Measurements from ENCODE around the gene LPP.

The LPP gene

GRCh38 chr3:188259596-188259995 lies 105.6 kb downstream of the LPP start:
- H3F3A ChIP-seq (ENCODE audit: control insufficient read depth, insufficient read depth) = no peaks in the 10 kb centered on the region
- no peaks in the 10 kb centered on the region for H4K20me1 ChIP-seq (ENCODE audit: control insufficient read depth, insufficient read depth, low read depth, low read length)
- peaks cover 26% of the 10 kb centered on the region for H3K36me3 ChIP-seq (ENCODE audit: control insufficient read depth, low read length)
- H3K79me2 ChIP-seq (ENCODE audit: control insufficient read depth, low read length) = peaks cover 84% of the 10 kb centered on the region
- H3K27ac ChIP-seq (ENCODE audit: low read depth, low read length) = no peak overlapping the region
- no peaks in the 10 kb centered on the region for H3K27me3 ChIP-seq (ENCODE audit: control insufficient read depth, low read length)
- H3K9me2 ChIP-seq (replicated peaks; ENCODE audit: control insufficient read depth, low read length) = no peaks in the 10 kb centered on the region
- no peaks in the 10 kb centered on the region for H3K9me3 ChIP-seq (ENCODE audit: control insufficient read depth, insufficient read depth, low read length)
- H3K4me3 ChIP-seq (ENCODE audit: low read length) = no peak overlapping the region
- H3K4me1 ChIP-seq (ENCODE audit: control insufficient read depth, low read length) = peaks cover 32% of the 10 kb centered on the region
- TF ChIP-seq, protein P1, sequence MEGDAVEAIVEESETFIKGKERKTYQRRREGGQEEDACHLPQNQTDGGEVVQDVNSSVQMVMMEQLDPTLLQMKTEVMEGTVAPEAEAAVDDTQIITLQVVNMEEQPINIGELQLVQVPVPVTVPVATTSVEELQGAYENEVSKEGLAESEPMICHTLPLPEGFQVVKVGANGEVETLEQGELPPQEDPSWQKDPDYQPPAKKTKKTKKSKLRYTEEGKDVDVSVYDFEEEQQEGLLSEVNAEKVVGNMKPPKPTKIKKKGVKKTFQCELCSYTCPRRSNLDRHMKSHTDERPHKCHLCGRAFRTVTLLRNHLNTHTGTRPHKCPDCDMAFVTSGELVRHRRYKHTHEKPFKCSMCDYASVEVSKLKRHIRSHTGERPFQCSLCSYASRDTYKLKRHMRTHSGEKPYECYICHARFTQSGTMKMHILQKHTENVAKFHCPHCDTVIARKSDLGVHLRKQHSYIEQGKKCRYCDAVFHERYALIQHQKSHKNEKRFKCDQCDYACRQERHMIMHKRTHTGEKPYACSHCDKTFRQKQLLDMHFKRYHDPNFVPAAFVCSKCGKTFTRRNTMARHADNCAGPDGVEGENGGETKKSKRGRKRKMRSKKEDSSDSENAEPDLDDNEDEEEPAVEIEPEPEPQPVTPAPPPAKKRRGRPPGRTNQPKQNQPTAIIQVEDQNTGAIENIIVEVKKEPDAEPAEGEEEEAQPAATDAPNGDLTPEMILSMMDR (IDR thresholded peaks at IDR 0.05; ENCODE audit: low read depth, low read length, poor library complexity, severe bottlenecking) = no peak
- TF ChIP-seq EZH2phosphoT487 (IDR thresholded peaks at IDR 0.05; ENCODE audit: borderline replicate concordance, low read length) = no peak
- H3K4me2 ChIP-seq (ENCODE audit: low read length) = no peak overlapping the region

DNA sequence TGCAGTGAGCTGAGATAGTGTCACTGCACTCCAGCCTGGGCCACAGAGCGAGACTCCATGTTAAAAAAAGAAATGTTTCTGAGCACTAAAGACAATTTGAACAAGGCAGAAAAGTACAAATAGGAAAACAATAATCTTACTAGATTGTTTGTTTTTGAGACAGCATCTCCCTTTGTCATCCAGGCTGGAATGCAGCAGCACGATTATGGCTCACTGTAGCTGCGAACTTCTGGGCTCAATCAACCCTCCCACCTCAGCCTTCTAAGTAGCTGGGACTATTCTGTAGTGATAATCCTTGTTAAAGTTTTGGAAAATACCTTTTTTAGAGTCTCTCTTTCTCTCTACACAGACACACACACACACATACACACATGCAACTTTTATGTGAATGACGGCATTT lies 107.1 kb downstream of the LPP start:
- TF ChIP-seq, protein P1 (IDR thresholded peaks at IDR 0.05; ENCODE audit: low read depth, low read length, poor library complexity, severe bottlenecking) = no peak
- no peak for TF ChIP-seq EZH2phosphoT487 (IDR thresholded peaks at IDR 0.05; ENCODE audit: borderline replicate concordance, low read length)
- Histone ChIP-seq H3F3A (ENCODE audit: control insufficient read depth, insufficient read depth) (no peaks in the 10 kb centered on the region), H3K27ac (ENCODE audit: low read depth, low read length) (no peak overlapping the region), H3K4me3 (ENCODE audit: low read length) (no peak overlapping the region), H3K9me3 (ENCODE audit: control insufficient read depth, insufficient read depth, low read length) (no peaks in the 10 kb centered on the region), H3K4me2 (ENCODE audit: low read length) (no peak overlapping the region), H3K4me1 (ENCODE audit: control insufficient read depth, low read length) (peaks cover 40% of the 10 kb centered on the region), H3K36me3 (ENCODE audit: control insufficient read depth, low read length) (peaks cover 15% of the 10 kb centered on the region), H4K20me1 (ENCODE audit: control insufficient read depth, insufficient read depth, low read depth, low read length) (no peaks in the 10 kb centered on the region), H3K79me2 (ENCODE audit: control insufficient read depth, low read length) (peaks cover 84% of the 10 kb centered on the region), H3K9me2 (replicated peaks; ENCODE audit: control insufficient read depth, low read length) (no peaks in the 10 kb centered on the region), H3K27me3 (ENCODE audit: control insufficient read depth, low read length) (no peaks in the 10 kb centered on the region)

DNA sequence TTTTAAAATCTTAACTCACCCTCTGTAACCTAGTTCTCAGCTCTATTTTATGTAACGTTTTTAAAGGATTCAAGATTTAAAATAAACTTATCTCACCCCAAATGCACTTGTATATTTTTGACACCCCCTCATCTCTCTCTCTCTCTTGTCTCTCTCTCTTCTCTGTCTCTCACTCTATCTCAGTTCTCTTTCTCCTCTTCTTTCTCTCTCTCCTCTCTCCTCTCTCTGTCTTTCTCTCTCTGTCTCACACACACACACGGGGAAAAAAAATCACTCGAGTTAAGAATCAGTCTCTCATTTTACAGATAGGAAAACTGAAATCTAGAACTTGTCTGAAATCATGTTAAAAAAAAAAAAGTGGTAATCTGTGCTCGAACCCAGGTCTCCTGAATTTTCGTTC lies 108.5 kb downstream of the LPP start:
- Histone ChIP-seq H3K27me3 (ENCODE audit: control insufficient read depth, low read length) (no peaks in the 10 kb centered on the region), H4K20me1 (ENCODE audit: control insufficient read depth, insufficient read depth, low read depth, low read length) (no peaks in the 10 kb centered on the region), H3K4me1 (ENCODE audit: control insufficient read depth, low read length) (peaks cover 31% of the 10 kb centered on the region), H3K9me3 (ENCODE audit: control insufficient read depth, insufficient read depth, low read length) (no peaks in the 10 kb centered on the region), H3F3A (ENCODE audit: control insufficient read depth, insufficient read depth) (no peaks in the 10 kb centered on the region), H3K36me3 (ENCODE audit: control insufficient read depth, low read length) (peaks cover 10% of the 10 kb centered on the region), H3K4me3 (ENCODE audit: low read length) (no peak overlapping the region), H3K9me2 (replicated peaks; ENCODE audit: control insufficient read depth, low read length) (no peaks in the 10 kb centered on the region), H3K27ac (ENCODE audit: low read depth, low read length) (no peak overlapping the region), H3K4me2 (ENCODE audit: low read length) (no peak overlapping the region), H3K79me2 (ENCODE audit: control insufficient read depth, low read length) (peaks cover 87% of the 10 kb centered on the region)
- TF ChIP-seq, protein P1 (IDR thresholded peaks at IDR 0.05; ENCODE audit: low read depth, low read length, poor library complexity, severe bottlenecking) = no peak
- TF ChIP-seq EZH2phosphoT487 (IDR thresholded peaks at IDR 0.05; ENCODE audit: borderline replicate concordance, low read length) = no peak
